Fibroblast of mammary gland (primary cell): ENCODE results near the gene CTDP1.

Experiments used
- DNase-seq: peaks from one replicate; pipeline ENCODE4 v3.0.0-alpha.2; 2010; ENCODE audit warnings: low read depth
- H3K4me3 ChIP-seq: 2 replicates; pipeline ENCODE4 v1.5.1; 2011; ENCODE audit warnings: low read depth, mild to moderate bottlenecking, low read length, moderate library complexity; ENCODE audit not compliant: control insufficient read depth
- CTCF ChIP-seq: conservative IDR thresholded peaks from 2 replicates; pipeline ENCODE4 v1.5.1; 2011; ENCODE audit warnings: low read depth, low read length, inconsistent platforms; ENCODE audit not compliant: control insufficient read depth, insufficient read depth

CTDP1 gene

DNA sequence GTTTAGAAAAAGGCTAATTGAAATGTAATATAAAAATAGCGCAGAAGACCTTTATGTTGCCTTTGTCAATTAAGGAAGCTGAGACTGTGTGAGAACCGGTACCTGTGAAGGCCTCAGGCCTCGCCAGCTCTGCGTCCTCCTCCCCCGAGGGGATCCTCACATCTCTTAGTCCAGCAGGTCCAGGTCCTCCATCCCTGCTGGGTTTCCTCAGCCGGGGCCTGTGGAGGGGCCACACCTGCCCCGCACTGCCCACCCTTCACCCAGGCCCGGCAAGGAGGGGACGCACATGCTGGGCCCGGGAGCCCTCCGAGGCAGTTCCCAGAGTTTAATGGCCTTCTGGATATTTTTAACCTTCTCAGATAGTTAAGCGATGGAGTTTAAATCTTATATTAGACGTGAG is 121.6 kb downstream of the CTDP1 start:
- no peak for TF ChIP-seq CTCF
- no peak overlapping the region for H3K4me3 ChIP-seq
- no peak for DNase-seq

- no peak for DNase-seq
- no peak overlapping the region for H3K4me3 ChIP-seq
- TF ChIP-seq CTCF, result no peak
Observed at GRCh38 chr18:79801641-79802040, 122.0 kb downstream of the CTDP1 start.

DNA sequence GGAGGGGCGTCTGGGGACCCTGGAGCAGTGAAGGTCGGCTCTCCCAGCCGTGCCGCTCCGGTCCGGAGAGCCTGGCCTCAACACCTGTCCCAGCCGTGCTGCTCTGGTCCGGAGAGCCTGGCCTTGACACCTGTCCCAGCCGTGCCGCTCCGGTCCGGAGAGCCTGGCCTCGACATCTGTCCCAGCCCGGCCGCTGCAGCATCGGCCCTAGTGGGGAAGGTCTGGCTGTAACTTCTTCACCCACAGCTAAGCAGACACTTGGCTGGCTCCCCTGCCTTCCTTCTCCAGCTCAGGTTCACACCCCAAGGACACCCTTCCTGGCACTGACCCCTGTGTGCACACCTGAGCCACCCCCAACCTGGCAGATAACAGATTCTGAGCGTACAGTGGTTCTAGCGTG is 122.7 kb downstream of the CTDP1 start:
- no peak for DNase-seq
- TF ChIP-seq CTCF, result no peak
- H3K4me3 ChIP-seq, result no peak overlapping the region

GRCh38 chr18:79803611-79804051 is 124.0 kb downstream of the CTDP1 start:
- TF ChIP-seq CTCF, result no peak
- DNase-seq, result no peak
- no peak overlapping the region for H3K4me3 ChIP-seq
